IMR-90 (cell line): Measurements from ENCODE around the gene ANK3. TPM values are rescaled to one million over a fixed set of nuclear protein-coding genes. Genes with fewer than 3 reads are reported as not detected.

Source experiments
- ATAC-seq: fragments of 200-7000 bp; cut with Tn5 transposase; 2 replicates; pipeline ENCODE4 v1.9.1; 2020; ENCODE audit warnings: low read depth, mild to moderate bottlenecking, moderate library complexity
- BruUV-seq: library from RNA; stranded (reverse); fragments of 400-500 nt; replicated peaks from 2 replicates; lab custom pipeline; 2021; lab: Mats Ljungman, UMichigan
- CTCF ChIA-PET: fragments of 300-600 bp; formaldehyde crosslinking; extraction: SDS; loops from one replicate; lab custom pipeline; 2021; ENCODE audit warnings: antibody characterized with exemption; lab: Yijun Ruan, JAX
- POLR2A ChIA-PET: fragments of 300-600 bp; sonication (Branson Sonifier 250); formaldehyde crosslinking; loops from one replicate; lab custom pipeline; 2022; ENCODE audit warnings: antibody characterized with exemption; ENCODE audit not compliant: unreplicated experiment; lab: Charles Lee
- DNase-seq: peaks from one replicate; pipeline ENCODE4 v3.0.0; 2013
- H2AFZ ChIP-seq: replicated peaks from 2 replicates; pipeline ENCODE3; 2013; ENCODE audit warnings: low read length, mild to moderate bottlenecking; ENCODE audit not compliant: poor library complexity
- H2AK5ac ChIP-seq: 2 replicates; pipeline ENCODE4 v1.6.1; 2013; ENCODE audit warnings: low read depth, low read length, inconsistent platforms
- H2AK9ac ChIP-seq: replicated peaks from 2 replicates; pipeline ENCODE3; 2013; ENCODE audit warnings: mild to moderate bottlenecking, low read depth, low read length, moderate library complexity; ENCODE audit not compliant: poor library complexity
- H2BK120ac ChIP-seq: 2 replicates; pipeline ENCODE4 v1.6.1; 2013; ENCODE audit warnings: low read depth, low read length, inconsistent platforms
- H2BK15ac ChIP-seq: 3 replicates; pipeline ENCODE4 v1.6.1; 2013; ENCODE audit warnings: low read depth, low read length, inconsistent platforms
- H2BK20ac ChIP-seq: 2 replicates; pipeline ENCODE4 v1.6.1; 2013; ENCODE audit warnings: low read depth, mild to moderate bottlenecking, inconsistent platforms, low read length, moderate library complexity
- H2BK5ac ChIP-seq: 2 replicates; pipeline ENCODE4 v1.6.1; 2013; ENCODE audit warnings: mild to moderate bottlenecking, low read depth, low read length, inconsistent platforms; ENCODE audit not compliant: poor library complexity, severe bottlenecking
- H3K14ac ChIP-seq: replicated peaks from 2 replicates; pipeline ENCODE4 v1.6.1; 2013; ENCODE audit warnings: low read depth, low read length, inconsistent platforms
- H3K18ac ChIP-seq: 2 replicates; pipeline ENCODE4 v1.6.1; 2013; ENCODE audit warnings: low read depth, low read length, control low read depth
- H3K23ac ChIP-seq: 2 replicates; pipeline ENCODE4 v1.6.1; 2013; ENCODE audit warnings: low read depth, low read length, inconsistent platforms
- H3K27ac ChIP-seq: 2 replicates; pipeline ENCODE4 v1.5.1; 2013; ENCODE audit warnings: mild to moderate bottlenecking, control low read depth, low read length; ENCODE audit not compliant: insufficient read depth
- H3K27me3 ChIP-seq: 2 replicates; pipeline ENCODE4 v1.6.1; 2013; ENCODE audit warnings: low read length; ENCODE audit not compliant: control insufficient read depth, insufficient read depth
- H3K36me3 ChIP-seq: 2 replicates; pipeline ENCODE4 v1.6.1; 2013; ENCODE audit warnings: low read length, mixed read lengths; ENCODE audit not compliant: control insufficient read depth, insufficient read depth
- H3K4ac ChIP-seq: 2 replicates; pipeline ENCODE4 v1.6.1; 2013; ENCODE audit warnings: low read depth, low read length, inconsistent platforms
- H3K4me1 ChIP-seq: 2 replicates; pipeline ENCODE4 v1.6.1; 2013; ENCODE audit warnings: low read length, mixed read lengths; ENCODE audit not compliant: control insufficient read depth, insufficient read depth
- H3K4me2 ChIP-seq: 2 replicates; pipeline ENCODE4 v1.6.1; 2013; ENCODE audit warnings: low read depth, mild to moderate bottlenecking, control low read depth, low read length, moderate library complexity
- H3K4me3 ChIP-seq: 2 replicates; pipeline ENCODE4 v1.5.1; 2013; ENCODE audit warnings: low read depth, mild to moderate bottlenecking, control low read depth, low read length, moderate library complexity; ENCODE audit not compliant: insufficient read depth
- H3K56ac ChIP-seq: 2 replicates; pipeline ENCODE4 v1.6.1; 2013; ENCODE audit warnings: low read length, inconsistent platforms; ENCODE audit not compliant: insufficient read depth; ENCODE audit errors: extremely low read depth
- H3K79me1 ChIP-seq, 2 experiments: 2 replicates each; pipeline ENCODE4 v1.6.1; 2013; ENCODE audit warnings: low read length in 2 of 2, inconsistent platforms in 1 of 2, low read depth in 1 of 2
- H3K9ac ChIP-seq: 2 replicates; pipeline ENCODE4 v1.6.1; 2013; ENCODE audit warnings: low read depth, low read length, control low read depth
- H3K9me1 ChIP-seq: 2 replicates; pipeline ENCODE4 v1.6.1; 2013; ENCODE audit warnings: low read length, inconsistent platforms; ENCODE audit not compliant: insufficient read depth
- H3K9me3 ChIP-seq: 2 replicates; pipeline ENCODE4 v1.6.1; 2013; ENCODE audit warnings: low read length; ENCODE audit not compliant: control insufficient read depth, insufficient read depth
- H4K20me1 ChIP-seq: 2 replicates; pipeline ENCODE4 v1.6.1; 2013; ENCODE audit warnings: low read length, inconsistent platforms; ENCODE audit not compliant: insufficient read depth
- H4K5ac ChIP-seq: 2 replicates; pipeline ENCODE4 v1.6.1; 2013; ENCODE audit warnings: mild to moderate bottlenecking, low read depth, low read length, control low read depth
- H4K8ac ChIP-seq, 2 experiments: 2 replicates each; pipeline ENCODE4 v1.6.1; 2013; ENCODE audit warnings: low read depth in 2 of 2, low read length in 2 of 2, control low read depth in 1 of 2, inconsistent platforms in 1 of 2
- H4K91ac ChIP-seq: 2 replicates; pipeline ENCODE4 v1.6.1; 2013; ENCODE audit warnings: low read depth, low read length, inconsistent platforms; ENCODE audit not compliant: insufficient read depth
- MAFK ChIP-seq: IDR thresholded peaks from 2 replicates; pipeline ENCODE4 v1.6.1; 2012; ENCODE audit warnings: low read depth, low read length, improper control_type of control experiment
- NFE2L2 ChIP-seq: fragments of 150-350 bp; IDR thresholded peaks from 2 replicates; pipeline ENCODE4 v1.6.1; 2016; ENCODE audit warnings: low read depth, mild to moderate bottlenecking, low read length
- POLR2A ChIP-seq: IDR thresholded peaks from 2 replicates; pipeline ENCODE4 v1.6.1; 2012; ENCODE audit warnings: mild to moderate bottlenecking, low read depth, low read length
- WGBS, 2 experiments: methylation state at CpG; one replicate each; pipeline versions ENCODE4 v1.1.5 to v1.1.7; 2013; ENCODE audit warnings: missing lambda C conversion rate in 2 of 2; ENCODE audit not compliant: insufficient read length in 1 of 2; ENCODE audit errors: extremely low coverage in 2 of 2; 5-methylcytosine and 5-hydroxymethylcytosine counted together
- dilution Hi-C: fragments of 300-500 bp; cut with HindIII; formaldehyde crosslinking; loops from one replicate; pipeline ENCODE4 v1.14.3; 2018; ENCODE audit warnings: low sequenced_read_pairs; ENCODE audit not compliant: unreplicated experiment
- in situ Hi-C: fragments of 300-500 bp; cut with MboI; formaldehyde crosslinking; loops from 3 replicates; pipeline ENCODE4 v1.14.3; 2019; ENCODE audit warnings: low sequenced_read_pairs, inconsistent platforms, mixed read lengths
- intact Hi-C: fragments of 100-400 bp; cut with micrococcal nuclease; formaldehyde crosslinking; loops from 2 replicates; pipeline ENCODE4 v1.10.0; 2022
- polyA plus RNA-seq, 3 experiments: library from polyadenylated mRNA; depleted of rRNA; stranded (reverse); fragments of >200 nt; gene quantifications; 2 replicates each; pipeline ENCODE4 v1.2.3, GENCODE V29; 2012; ENCODE audit warnings: low replicate concordance in 1 of 3
- total RNA-seq: library from RNA; depleted of rRNA; stranded (reverse); fragments of >200 nt; gene quantifications from 2 replicates; pipeline ENCODE4 v1.2.3, GENCODE V29; 2012
- TF ChIP-seq, protein P1 (sequence below): conservative IDR thresholded peaks from 2 replicates; pipeline ENCODE4 v1.5.1; 2012; ENCODE audit warnings: mild to moderate bottlenecking, low read depth, low read length, improper control_type of control experiment

Gene ANK3
- total and polyA plus RNA-seq, 2 of the 4 experiments (the other 2 are of a cell fraction), result 0.63 to 1.8 TPM

DNA sequence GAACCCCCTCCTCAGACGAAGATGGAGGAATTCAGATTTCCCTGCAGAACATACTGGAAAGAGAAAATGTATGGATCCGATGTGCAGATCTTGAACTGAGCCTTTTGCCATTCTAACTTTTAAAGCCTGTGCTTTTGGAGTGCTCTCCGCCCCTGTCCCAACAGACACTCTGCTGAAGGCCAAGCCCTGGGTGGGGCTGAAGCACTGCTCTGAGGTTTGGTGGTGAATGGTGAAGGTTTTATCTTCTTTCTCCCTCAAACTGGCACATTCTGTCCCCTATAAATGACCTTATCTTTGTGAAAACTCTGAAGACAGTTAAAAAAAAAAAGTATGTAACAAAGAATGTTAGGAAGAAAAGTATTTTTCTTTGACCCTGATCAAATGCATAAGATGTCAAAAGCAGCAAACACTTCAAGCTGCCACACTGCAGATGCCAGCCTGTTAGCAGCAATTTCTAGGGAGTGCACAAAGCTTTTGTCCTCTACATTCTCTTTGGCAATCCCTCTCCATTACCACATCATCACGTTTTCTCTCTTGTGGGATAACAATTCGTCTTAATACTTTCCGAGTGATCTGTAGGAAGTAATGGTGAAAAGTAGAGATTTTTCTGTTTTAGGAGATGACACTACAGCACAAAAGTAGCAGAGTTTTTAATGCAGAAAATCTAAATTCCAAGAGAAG, 346.0 kb downstream of the ANK3 start:
- in situ Hi-C loops, result loop anchor here (25.0 kb wide), 1 partner anchor 406 kb away; no protein-coding TSS in a partner anchor
- peak overlapping the region; percentile 50 for H2BK5ac ChIP-seq
- POLR2A ChIA-PET, result no interaction called here
- H3K9ac ChIP-seq, result no peak overlapping the region; the same call in 1 of the 2 replicates
- H3K4ac ChIP-seq, result peak overlapping the region; percentile 80
- H3K14ac ChIP-seq, result no peak overlapping the region
- CTCF ChIA-PET, result interaction anchor here (0.7 kb wide), 1 partner anchor 16 kb away, joined by 3 read pairs; no protein-coding TSS in a partner anchor
- H3K79me1 ChIP-seq, result no peaks in the 10 kb centered on the region
- peaks cover 3% of the 10 kb centered on the region; the same call in 1 of the 2 replicates for H3K9me1 ChIP-seq
- H4K8ac ChIP-seq, result 0 out of 4 replicates have a peak overlapping the region, but pooled peaks of 1 of the 2 experiments have one; percentile 9
- 0 out of 2 replicates have a peak overlapping the region, but pooled peaks have one; percentile 17 for H3K4me2 ChIP-seq
- TF ChIP-seq MAFK, result no peak
- TF ChIP-seq, protein P1, sequence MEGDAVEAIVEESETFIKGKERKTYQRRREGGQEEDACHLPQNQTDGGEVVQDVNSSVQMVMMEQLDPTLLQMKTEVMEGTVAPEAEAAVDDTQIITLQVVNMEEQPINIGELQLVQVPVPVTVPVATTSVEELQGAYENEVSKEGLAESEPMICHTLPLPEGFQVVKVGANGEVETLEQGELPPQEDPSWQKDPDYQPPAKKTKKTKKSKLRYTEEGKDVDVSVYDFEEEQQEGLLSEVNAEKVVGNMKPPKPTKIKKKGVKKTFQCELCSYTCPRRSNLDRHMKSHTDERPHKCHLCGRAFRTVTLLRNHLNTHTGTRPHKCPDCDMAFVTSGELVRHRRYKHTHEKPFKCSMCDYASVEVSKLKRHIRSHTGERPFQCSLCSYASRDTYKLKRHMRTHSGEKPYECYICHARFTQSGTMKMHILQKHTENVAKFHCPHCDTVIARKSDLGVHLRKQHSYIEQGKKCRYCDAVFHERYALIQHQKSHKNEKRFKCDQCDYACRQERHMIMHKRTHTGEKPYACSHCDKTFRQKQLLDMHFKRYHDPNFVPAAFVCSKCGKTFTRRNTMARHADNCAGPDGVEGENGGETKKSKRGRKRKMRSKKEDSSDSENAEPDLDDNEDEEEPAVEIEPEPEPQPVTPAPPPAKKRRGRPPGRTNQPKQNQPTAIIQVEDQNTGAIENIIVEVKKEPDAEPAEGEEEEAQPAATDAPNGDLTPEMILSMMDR, result no peak
- TF ChIP-seq POLR2A, result no peak
- no peak for TF ChIP-seq NFE2L2
- H3K9me3 ChIP-seq, result no peaks in the 10 kb centered on the region
- intact Hi-C loops, result loop anchor here (5.0 kb wide), 1 partner anchor 136 kb away; the partner anchor contains the start of gene CCDC6
- H4K20me1 ChIP-seq, result no peaks in the 10 kb centered on the region
- dilution Hi-C loops, result no loop called here
- BruUV-seq, result no TSS peak
- H3K23ac ChIP-seq, result peak overlapping the region; percentile 25; the same call in 1 of the 2 replicates
- H2AFZ ChIP-seq, result no peak overlapping the region
- H3K27ac ChIP-seq, result peak overlapping the region; percentile 66; the same call in 1 of the 2 replicates
- no peak overlapping the region for H2AK9ac ChIP-seq
- WGBS, 2 experiments, result no CpG with 5 or more reads among the region's 6 CpGs
- peak overlapping the region; percentile 82 for H2BK120ac ChIP-seq
- H4K5ac ChIP-seq, result peak overlapping the region; percentile 59; the same call in 1 of the 2 replicates
- H2BK20ac ChIP-seq, result peak overlapping the region; percentile 82
- H2BK15ac ChIP-seq, result no peak overlapping the region
- no peaks in the 10 kb centered on the region; the same call in 1 of the 2 replicates for H3K27me3 ChIP-seq
- DNase-seq (no peak), ATAC-seq (no peak)
- no peak overlapping the region for H3K4me3 ChIP-seq
- H3K4me1 ChIP-seq, result peaks cover 5% of the 10 kb centered on the region; the same call in 1 of the 2 replicates
- H3K56ac ChIP-seq, result peak overlapping the region; percentile 59; the same call in 1 of the 2 replicates
- H3K36me3 ChIP-seq, result no peaks in the 10 kb centered on the region
- peak overlapping the region; percentile 78 for H3K18ac ChIP-seq
- no peak overlapping the region for H2AK5ac ChIP-seq
- peak overlapping the region; percentile 60; the same call in 1 of the 2 replicates for H4K91ac ChIP-seq
